GM12874 (cell line): ENCODE results near the gene CAPRIN2.

Experiments used
- TF ChIP-seq, protein P1 (sequence below): IDR thresholded peaks from 2 replicates; pipeline ENCODE4 v1.5.1; 2011; ENCODE audit warnings: low read depth, mild to moderate bottlenecking, control low read depth, low read length, moderate library complexity; ENCODE audit not compliant: insufficient read depth

Gene CAPRIN2

DNA sequence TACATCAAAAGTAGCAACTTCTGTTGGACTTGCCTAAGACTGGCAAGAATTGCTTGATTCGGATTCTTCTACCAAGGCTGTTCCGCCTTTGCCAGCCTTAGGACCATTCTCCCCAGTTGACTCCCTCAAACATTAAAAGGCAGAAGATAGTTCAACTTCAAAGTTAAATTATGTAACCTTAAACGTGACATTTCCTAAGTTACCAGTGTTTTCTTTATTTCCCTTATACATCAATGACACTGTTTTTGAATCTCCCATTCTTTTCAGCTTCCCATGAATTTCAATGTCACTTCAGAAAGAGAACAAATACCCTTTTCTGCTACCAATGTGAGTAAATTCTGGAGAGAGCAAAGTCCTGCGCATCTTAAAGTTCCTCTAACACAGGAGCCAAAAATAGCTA, 25.2 kb downstream of the CAPRIN2 start:
- TF ChIP-seq, protein P1, sequence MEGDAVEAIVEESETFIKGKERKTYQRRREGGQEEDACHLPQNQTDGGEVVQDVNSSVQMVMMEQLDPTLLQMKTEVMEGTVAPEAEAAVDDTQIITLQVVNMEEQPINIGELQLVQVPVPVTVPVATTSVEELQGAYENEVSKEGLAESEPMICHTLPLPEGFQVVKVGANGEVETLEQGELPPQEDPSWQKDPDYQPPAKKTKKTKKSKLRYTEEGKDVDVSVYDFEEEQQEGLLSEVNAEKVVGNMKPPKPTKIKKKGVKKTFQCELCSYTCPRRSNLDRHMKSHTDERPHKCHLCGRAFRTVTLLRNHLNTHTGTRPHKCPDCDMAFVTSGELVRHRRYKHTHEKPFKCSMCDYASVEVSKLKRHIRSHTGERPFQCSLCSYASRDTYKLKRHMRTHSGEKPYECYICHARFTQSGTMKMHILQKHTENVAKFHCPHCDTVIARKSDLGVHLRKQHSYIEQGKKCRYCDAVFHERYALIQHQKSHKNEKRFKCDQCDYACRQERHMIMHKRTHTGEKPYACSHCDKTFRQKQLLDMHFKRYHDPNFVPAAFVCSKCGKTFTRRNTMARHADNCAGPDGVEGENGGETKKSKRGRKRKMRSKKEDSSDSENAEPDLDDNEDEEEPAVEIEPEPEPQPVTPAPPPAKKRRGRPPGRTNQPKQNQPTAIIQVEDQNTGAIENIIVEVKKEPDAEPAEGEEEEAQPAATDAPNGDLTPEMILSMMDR, result no peak

DNA sequence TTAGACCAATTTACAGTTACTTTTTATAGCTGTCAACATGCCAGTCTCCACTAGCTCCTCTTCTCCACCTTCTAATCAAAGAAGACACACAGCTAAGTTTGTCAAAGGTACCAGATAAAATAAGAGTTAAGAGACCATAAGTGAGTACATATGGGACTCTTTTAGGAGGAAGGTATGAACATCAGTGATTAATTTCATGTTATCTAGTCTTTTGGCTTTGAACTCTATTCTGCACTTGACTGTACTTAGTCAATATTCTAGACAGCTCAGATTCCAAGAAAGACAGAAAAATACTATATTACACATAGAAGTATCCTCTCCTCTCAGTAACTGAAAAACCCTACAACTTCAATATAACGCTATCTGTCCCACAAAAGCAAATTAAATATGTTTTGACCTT, 28.1 kb downstream of the CAPRIN2 start:
- TF ChIP-seq, protein P1, result no peak

DNA sequence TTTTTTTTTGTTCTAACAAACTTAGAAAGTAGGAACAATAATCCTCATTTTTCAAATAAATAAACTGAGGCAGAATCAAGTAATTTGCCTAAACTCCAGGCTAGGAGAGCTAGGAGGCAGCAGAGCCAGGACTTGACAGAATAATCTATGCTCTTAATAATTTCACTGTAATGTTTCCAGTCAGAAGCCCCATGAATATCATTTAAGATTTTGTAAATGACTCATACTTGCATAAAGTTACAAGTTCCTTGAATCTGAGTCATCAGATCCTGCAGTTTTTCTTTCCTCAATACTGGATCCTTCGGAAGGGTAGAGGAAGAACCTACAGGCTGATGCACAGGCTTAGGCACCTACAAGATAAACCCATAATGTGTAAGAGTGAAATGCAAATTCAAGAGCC, 29.0 kb downstream of the CAPRIN2 start:
- TF ChIP-seq, protein P1, result no peak

DNA sequence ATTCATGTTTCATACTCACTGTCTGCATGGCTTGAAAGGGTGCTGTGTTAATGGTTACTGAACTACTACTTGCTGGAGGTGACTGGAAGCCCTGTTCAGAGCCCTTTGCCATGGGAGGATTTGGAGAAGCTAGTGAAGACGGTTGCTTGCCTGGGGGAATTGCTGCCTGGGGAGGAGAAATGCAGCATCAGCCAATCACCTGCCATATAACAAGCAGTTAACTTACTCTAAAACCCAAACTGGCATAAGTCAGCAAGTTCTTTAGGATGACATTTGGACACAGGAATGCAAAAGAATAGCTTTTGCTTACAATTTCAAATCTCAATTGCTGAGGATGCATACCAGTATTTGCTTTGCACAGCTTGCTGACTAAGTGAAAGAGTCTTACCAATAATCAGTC, 35.7 kb downstream of the CAPRIN2 start:
- TF ChIP-seq, protein P1, result no peak

DNA sequence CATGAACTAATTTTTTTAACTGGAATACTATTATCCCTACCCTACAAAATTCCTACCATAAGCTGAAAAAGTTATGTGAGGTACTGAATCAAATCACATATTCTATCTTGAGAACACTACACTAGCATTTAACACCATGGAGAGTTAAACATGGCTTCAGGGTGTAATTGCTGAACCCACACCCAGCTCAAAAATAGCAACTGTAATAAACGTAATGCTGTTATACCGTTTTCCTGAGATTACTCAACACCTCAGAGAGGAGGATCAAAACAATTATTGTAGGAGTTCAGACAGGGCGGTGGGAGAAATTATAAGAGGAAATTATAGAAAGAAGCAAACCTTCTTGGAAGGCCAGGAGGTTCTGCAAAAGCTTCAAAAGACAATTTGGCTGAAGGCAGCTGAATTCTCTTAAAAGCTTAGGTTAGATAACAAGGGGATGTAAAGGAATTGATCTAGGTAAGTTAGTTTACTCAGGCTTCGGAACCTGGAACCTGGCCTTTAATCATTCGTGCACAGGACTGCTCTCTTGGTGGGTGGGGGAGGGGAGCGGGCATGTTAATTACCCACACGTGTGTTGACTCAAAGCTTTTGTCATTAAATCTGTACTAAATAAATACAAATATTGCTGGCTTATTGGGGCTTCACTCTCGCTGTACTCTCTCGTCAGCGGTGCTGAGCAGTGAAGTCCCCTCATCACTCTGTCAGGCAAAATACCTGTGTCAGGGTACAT, 47.0 kb downstream of the CAPRIN2 start:
- TF ChIP-seq, protein P1, result no peak

DNA sequence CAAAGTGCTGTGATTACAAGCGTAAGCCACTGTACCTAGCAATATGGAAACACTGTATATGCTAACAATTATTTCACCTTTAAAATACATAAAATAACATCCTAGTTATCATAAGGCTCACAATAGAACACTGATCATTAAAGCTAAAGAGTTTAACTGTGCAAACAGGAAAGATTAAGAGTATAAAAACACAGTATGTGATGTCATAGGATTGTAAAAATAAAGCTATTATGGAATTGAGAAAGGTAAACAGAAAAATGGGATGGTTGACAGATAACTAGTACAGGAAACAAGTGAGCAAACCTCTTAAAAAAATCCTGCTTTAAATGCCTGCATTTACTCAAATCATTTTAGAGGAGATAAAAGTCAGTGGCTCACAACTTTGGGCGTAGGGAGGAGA, 48.3 kb downstream of the CAPRIN2 start:
- TF ChIP-seq, protein P1, result no peak

DNA sequence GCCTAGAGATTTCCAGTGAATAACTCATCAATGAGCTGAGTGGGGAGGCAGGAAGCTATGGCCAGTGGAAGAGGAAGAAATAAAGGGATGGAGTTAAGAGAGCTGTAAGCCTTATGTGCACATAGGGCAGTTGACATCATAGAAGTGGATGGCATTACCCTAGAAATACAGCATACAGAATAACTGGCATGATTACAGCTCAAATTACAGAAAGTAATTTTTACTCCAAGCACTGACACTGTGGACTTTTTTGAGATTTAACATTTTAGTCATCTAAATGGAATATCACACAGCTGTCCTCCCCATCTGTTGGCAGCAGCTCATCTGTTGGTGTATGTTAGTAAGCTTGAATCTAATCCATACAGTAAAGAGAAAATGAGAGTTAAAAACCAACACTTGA, 53.7 kb downstream of the CAPRIN2 start:
- TF ChIP-seq, protein P1, result no peak
